ENCODE measurements around the gene CLP1.

CLP1 gene

GRCh38 chr11:57641011-57641807 is 16.4 kb upstream of the CLP1 start:
- peak; percentile 55 to 76 for DNase-seq

- DNase-seq: no peak
Observed at GRCh38 chr11:57643802-57644201, 13.8 kb upstream of the CLP1 start.

GRCh38 chr11:57644748-57645688 is 12.5 kb upstream of the CLP1 start:
- DNase-seq: peak; percentile 71 to 86

GRCh38 chr11:57645689-57646085 is 11.9 kb upstream of the CLP1 start:
- no peak for DNase-seq

- DNase-seq: peak in 1 of 2 experiments; percentile 17
Observed at GRCh38 chr11:57646194-57646798, 11.3 kb upstream of the CLP1 start.

GRCh38 chr11:57646799-57647303 is 10.7 kb upstream of the CLP1 start:
- DNase-seq: peak in 1 of 2 experiments; percentile 32

GRCh38 chr11:57647372-57647771 is 10.2 kb upstream of the CLP1 start:
- DNase-seq: peak in 1 of 2 experiments; percentile 17

- peak in 1 of 2 experiments; percentile 24 for DNase-seq
Observed at GRCh38 chr11:57647960-57648800, 9.4 kb upstream of the CLP1 start.

GRCh38 chr11:57648801-57649735 is 8.5 kb upstream of the CLP1 start:
- DNase-seq: peak in 1 of 2 experiments; percentile 23

- peak; percentile 28 to 63 for DNase-seq
Observed at GRCh38 chr11:57649826-57650738, 7.5 kb upstream of the CLP1 start, which contains the start of gene YPEL4. Gene YPEL4 (minus strand): TSS chr11:57649912. CDS start chr11:57647107, 2,805 bp downstream.

GRCh38 chr11:57650739-57651090 is 6.8 kb upstream of the CLP1 start:
- no peak for DNase-seq

- no peak for DNase-seq
Observed at GRCh38 chr11:57651408-57651807, 6.2 kb upstream of the CLP1 start.

GRCh38 chr11:57652230-57652629 is 5.3 kb upstream of the CLP1 start:
- peak; percentile 42 to 63 for DNase-seq

GRCh38 chr11:57652662-57653061 is 4.9 kb upstream of the CLP1 start:
- DNase-seq: no peak

GRCh38 chr11:57653163-57653562 is 4.4 kb upstream of the CLP1 start:
- DNase-seq: peak; percentile 15 to 19

- DNase-seq: no peak
Observed at GRCh38 chr11:57656885-57657193, 723 bp upstream of the CLP1 start.

- peak in 1 of 2 experiments; percentile 23 for DNase-seq
Observed at GRCh38 chr11:57658023-57658361, 430 bp downstream of the CLP1 start.

- no peak for DNase-seq
Observed at GRCh38 chr11:57659669-57660068, 2.1 kb downstream of the CLP1 start.

GRCh38 chr11:57662893-57663292 is 5.3 kb downstream of the CLP1 start:
- peak; percentile 15 to 49 for DNase-seq

GRCh38 chr11:57663975-57664374 is 6.4 kb downstream of the CLP1 start:
- no peak for DNase-seq

Measured in Kasumi-1 (cell line).